ENCODE measurements around the gene PROM1.

DNA sequence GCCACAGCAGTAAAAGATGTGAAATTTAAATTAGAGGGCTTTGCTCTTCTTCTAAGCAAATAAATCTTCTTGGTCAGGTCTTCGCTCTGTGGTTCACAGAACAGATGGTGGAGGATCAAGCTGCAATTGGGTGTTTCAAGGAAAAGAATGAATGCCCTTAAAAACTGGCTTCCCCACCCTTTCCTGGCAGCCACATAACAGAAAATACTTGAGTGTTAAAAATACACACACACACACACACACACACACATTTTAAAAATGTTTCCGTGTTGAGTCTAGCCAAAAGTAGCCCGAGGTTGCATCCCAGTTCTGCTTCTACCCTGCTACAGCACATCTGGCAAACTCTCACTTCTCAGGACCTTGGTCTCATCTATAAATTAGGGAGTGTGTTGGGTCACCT is 64.2 kb downstream of the PROM1 start:
- TF ChIP-seq GABPA (tag; conservative IDR thresholded peaks at IDR 0.05; ENCODE audit: low read depth) (no peak), TAF1 (IDR thresholded peaks at IDR 0.05; ENCODE audit: control insufficient read depth, extremely low read depth, insufficient read depth, low read length, severe bottlenecking) (no peak), NBN (IDR thresholded peaks at IDR 0.05; ENCODE audit: low read depth) (no peak), POLR2B (IDR thresholded peaks at IDR 0.05; ENCODE audit: low read depth, partially characterized antibody) (no peak), KAT7 (CRISPR knock-in tag; IDR thresholded peaks at IDR 0.05; ENCODE audit: borderline replicate concordance) (no peak), POLR2AphosphoS5 (IDR thresholded peaks at IDR 0.05; ENCODE audit: control insufficient read depth, insufficient read depth, low read depth, low read length) (no peak), MAFF (IDR thresholded peaks at IDR 0.05; ENCODE audit: low read length) (no peak), ZZZ3 (IDR thresholded peaks at IDR 0.05) (no peak)
- TF ChIP-seq, protein P1, sequence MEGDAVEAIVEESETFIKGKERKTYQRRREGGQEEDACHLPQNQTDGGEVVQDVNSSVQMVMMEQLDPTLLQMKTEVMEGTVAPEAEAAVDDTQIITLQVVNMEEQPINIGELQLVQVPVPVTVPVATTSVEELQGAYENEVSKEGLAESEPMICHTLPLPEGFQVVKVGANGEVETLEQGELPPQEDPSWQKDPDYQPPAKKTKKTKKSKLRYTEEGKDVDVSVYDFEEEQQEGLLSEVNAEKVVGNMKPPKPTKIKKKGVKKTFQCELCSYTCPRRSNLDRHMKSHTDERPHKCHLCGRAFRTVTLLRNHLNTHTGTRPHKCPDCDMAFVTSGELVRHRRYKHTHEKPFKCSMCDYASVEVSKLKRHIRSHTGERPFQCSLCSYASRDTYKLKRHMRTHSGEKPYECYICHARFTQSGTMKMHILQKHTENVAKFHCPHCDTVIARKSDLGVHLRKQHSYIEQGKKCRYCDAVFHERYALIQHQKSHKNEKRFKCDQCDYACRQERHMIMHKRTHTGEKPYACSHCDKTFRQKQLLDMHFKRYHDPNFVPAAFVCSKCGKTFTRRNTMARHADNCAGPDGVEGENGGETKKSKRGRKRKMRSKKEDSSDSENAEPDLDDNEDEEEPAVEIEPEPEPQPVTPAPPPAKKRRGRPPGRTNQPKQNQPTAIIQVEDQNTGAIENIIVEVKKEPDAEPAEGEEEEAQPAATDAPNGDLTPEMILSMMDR (IDR thresholded peaks at IDR 0.05 in 2 of 3, conservative IDR thresholded peaks at IDR 0.05 in 1 of 3; ENCODE audit: insufficient read depth in 2 of 3, low read depth in 1 of 3, low read length in 3 of 3) = no peak
- TF ChIP-seq, protein P2, sequence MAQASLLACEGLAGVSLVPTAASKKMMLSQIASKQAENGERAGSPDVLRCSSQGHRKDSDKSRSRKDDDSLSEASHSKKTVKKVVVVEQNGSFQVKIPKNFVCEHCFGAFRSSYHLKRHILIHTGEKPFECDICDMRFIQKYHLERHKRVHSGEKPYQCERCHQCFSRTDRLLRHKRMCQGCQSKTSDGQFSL (CRISPR knock-in tag; IDR thresholded peaks at IDR 0.05) = no peak
- TF ChIP-seq, protein P2 (tag; IDR thresholded peaks at IDR 0.05) = no peak
- TF ChIP-seq, protein P3, sequence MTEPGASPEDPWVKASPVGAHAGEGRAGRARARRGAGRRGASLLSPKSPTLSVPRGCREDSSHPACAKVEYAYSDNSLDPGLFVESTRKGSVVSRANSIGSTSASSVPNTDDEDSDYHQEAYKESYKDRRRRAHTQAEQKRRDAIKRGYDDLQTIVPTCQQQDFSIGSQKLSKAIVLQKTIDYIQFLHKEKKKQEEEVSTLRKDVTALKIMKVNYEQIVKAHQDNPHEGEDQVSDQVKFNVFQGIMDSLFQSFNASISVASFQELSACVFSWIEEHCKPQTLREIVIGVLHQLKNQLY (CRISPR knock-in tag; conservative IDR thresholded peaks at IDR 0.05) = no peak
- TF ChIP-seq, protein P4, sequence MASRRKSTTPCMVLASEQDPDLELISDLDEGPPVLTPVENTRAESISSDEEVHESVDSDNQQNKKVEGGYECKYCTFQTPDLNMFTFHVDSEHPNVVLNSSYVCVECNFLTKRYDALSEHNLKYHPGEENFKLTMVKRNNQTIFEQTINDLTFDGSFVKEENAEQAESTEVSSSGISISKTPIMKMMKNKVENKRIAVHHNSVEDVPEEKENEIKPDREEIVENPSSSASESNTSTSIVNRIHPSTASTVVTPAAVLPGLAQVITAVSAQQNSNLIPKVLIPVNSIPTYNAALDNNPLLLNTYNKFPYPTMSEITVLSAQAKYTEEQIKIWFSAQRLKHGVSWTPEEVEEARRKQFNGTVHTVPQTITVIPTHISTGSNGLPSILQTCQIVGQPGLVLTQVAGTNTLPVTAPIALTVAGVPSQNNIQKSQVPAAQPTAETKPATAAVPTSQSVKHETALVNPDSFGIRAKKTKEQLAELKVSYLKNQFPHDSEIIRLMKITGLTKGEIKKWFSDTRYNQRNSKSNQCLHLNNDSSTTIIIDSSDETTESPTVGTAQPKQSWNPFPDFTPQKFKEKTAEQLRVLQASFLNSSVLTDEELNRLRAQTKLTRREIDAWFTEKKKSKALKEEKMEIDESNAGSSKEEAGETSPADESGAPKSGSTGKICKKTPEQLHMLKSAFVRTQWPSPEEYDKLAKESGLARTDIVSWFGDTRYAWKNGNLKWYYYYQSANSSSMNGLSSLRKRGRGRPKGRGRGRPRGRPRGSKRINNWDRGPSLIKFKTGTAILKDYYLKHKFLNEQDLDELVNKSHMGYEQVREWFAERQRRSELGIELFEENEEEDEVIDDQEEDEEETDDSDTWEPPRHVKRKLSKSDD (conservative IDR thresholded peaks at IDR 0.05; ENCODE audit: low read length) = no peak
- TF ChIP-seq, protein P5, sequence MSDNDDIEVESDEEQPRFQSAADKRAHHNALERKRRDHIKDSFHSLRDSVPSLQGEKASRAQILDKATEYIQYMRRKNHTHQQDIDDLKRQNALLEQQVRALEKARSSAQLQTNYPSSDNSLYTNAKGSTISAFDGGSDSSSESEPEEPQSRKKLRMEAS (CRISPR knock-in tag; IDR thresholded peaks at IDR 0.05) = no peak
- TF ChIP-seq, protein P6, sequence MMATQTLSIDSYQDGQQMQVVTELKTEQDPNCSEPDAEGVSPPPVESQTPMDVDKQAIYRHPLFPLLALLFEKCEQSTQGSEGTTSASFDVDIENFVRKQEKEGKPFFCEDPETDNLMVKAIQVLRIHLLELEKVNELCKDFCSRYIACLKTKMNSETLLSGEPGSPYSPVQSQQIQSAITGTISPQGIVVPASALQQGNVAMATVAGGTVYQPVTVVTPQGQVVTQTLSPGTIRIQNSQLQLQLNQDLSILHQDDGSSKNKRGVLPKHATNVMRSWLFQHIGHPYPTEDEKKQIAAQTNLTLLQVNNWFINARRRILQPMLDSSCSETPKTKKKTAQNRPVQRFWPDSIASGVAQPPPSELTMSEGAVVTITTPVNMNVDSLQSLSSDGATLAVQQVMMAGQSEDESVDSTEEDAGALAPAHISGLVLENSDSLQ (IDR thresholded peaks at IDR 0.05) = no peak

All from K562 (cell line).